WTC11 (cell line): ENCODE measurements around the gene SPOUT1. TPM values are rescaled to one million over a fixed set of nuclear protein-coding genes. Genes with fewer than 3 reads are reported as not detected.

Experiments
- ARID4B ChIP-seq: sonication (generic); formaldehyde crosslinking; IDR thresholded peaks from 2 replicates; pipeline ENCODE4 v1.8.0; 2023; ENCODE audit warnings: missing genetic modification reagents, mild to moderate bottlenecking, borderline replicate concordance
- ATF2 ChIP-seq: sonication (generic); formaldehyde crosslinking; IDR thresholded peaks from 2 replicates; pipeline ENCODE4 v1.8.1; 2022; ENCODE audit warnings: low read depth, missing genetic modification reagents, borderline replicate concordance
- CDX4 ChIP-seq: fragments of 250-450 bp; sonication (Bioruptor Pico); IDR thresholded peaks from 2 replicates; pipeline ENCODE4 v1.9.0; 2021; ENCODE audit warnings: moderate library complexity, mild to moderate bottlenecking, inconsistent platforms, borderline replicate concordance
- CREM ChIP-seq: sonication (generic); formaldehyde crosslinking; IDR thresholded peaks from 2 replicates; pipeline ENCODE4 v1.8.1; 2022; ENCODE audit warnings: mild to moderate bottlenecking, missing genetic modification reagents, moderate library complexity
- E2F1 ChIP-seq: sonication (generic); formaldehyde crosslinking; IDR thresholded peaks from 2 replicates; pipeline ENCODE4 v1.8.0; 2022; ENCODE audit warnings: mild to moderate bottlenecking, missing genetic modification reagents
- ESRRA ChIP-seq: sonication (generic); formaldehyde crosslinking; IDR thresholded peaks from 2 replicates; pipeline ENCODE4 v1.8.1; 2022; ENCODE audit warnings: mild to moderate bottlenecking, missing genetic modification reagents, borderline replicate concordance
- FOXK1 ChIP-seq: sonication (generic); formaldehyde crosslinking; IDR thresholded peaks from 2 replicates; pipeline ENCODE4 v1.8.0; 2022; ENCODE audit warnings: mild to moderate bottlenecking, moderate library complexity, missing genetic modification reagents
- FOXP4 ChIP-seq: sonication (generic); formaldehyde crosslinking; IDR thresholded peaks from 2 replicates; pipeline ENCODE4 v1.8.0; 2022; ENCODE audit warnings: mild to moderate bottlenecking, missing genetic modification reagents
- HMGA2 ChIP-seq: fragments of 250-450 bp; sonication (Bioruptor Pico); IDR thresholded peaks from 2 replicates; pipeline ENCODE4 v1.4.0; 2021; ENCODE audit warnings: mild to moderate bottlenecking, moderate library complexity
- MLX ChIP-seq: sonication (generic); formaldehyde crosslinking; IDR thresholded peaks from 2 replicates; pipeline ENCODE4 v1.8.1; 2023; ENCODE audit warnings: mild to moderate bottlenecking, missing genetic modification reagents, moderate library complexity
- MXD4 ChIP-seq: fragments of 250-450 bp; sonication (Bioruptor Pico); IDR thresholded peaks from 2 replicates; pipeline ENCODE4 v1.8.0; 2021; ENCODE audit warnings: mild to moderate bottlenecking, moderate library complexity, borderline replicate concordance
- NFE2L1 ChIP-seq: sonication (generic); formaldehyde crosslinking; IDR thresholded peaks from 2 replicates; pipeline ENCODE4 v1.8.1; 2023; ENCODE audit warnings: missing genetic modification reagents
- NR1H2 ChIP-seq: sonication (generic); formaldehyde crosslinking; IDR thresholded peaks from 2 replicates; pipeline ENCODE4 v1.9.0; 2021; ENCODE audit warnings: mild to moderate bottlenecking, moderate library complexity, missing genetic modification reagents
- RELA ChIP-seq: sonication (generic); formaldehyde crosslinking; IDR thresholded peaks from 2 replicates; pipeline ENCODE4 v1.8.1; 2022; ENCODE audit warnings: missing genetic modification reagents, mild to moderate bottlenecking, borderline replicate concordance
- RORB ChIP-seq: fragments of 250-450 bp; sonication (Bioruptor Pico); IDR thresholded peaks from 2 replicates; pipeline ENCODE4 v1.9.0; 2021; ENCODE audit warnings: mild to moderate bottlenecking
- STAT6 ChIP-seq: sonication (generic); formaldehyde crosslinking; conservative IDR thresholded peaks from 2 replicates; pipeline ENCODE4 v1.8.1; 2023; ENCODE audit warnings: mild to moderate bottlenecking, low read depth, missing genetic modification reagents, moderate library complexity
- TP53 ChIP-seq: sonication (generic); formaldehyde crosslinking; IDR thresholded peaks from 2 replicates; pipeline ENCODE4 v1.8.1; 2023; ENCODE audit warnings: mild to moderate bottlenecking, missing genetic modification reagents
- ZMAT4 ChIP-seq: fragments of 250-450 bp; sonication (Bioruptor Pico); IDR thresholded peaks from 2 replicates; pipeline ENCODE4 v1.9.0; 2021; ENCODE audit warnings: mild to moderate bottlenecking
- ZNF425 ChIP-seq: fragments of 250-450 bp; sonication (Bioruptor Pico); conservative IDR thresholded peaks from 2 replicates; pipeline ENCODE4 v1.9.0; 2021; ENCODE audit warnings: mild to moderate bottlenecking
- ZSCAN18 ChIP-seq: fragments of 250-450 bp; sonication (Bioruptor Pico); IDR thresholded peaks from 2 replicates; pipeline ENCODE4 v2.1.2; 2022; ENCODE audit warnings: mild to moderate bottlenecking, moderate library complexity
- total RNA-seq: library from RNA; stranded (reverse); gene quantifications from 3 replicates; pipeline ENCODE4 v1.2.3, GENCODE V29; 2021

SPOUT1 gene
- total RNA-seq, 1 experiment from 2014 or later = 79.3 TPM

GRCh38 chr9:128771745-128772519 is 57.7 kb downstream of the SPOUT1 start, which contains the start of gene ZER1 (continued):
- TF ChIP-seq ATF2 (no peak), NFE2L1 (CRISPR knock-in tag) (no peak), RORB (CRISPR knock-in tag) (no peak), ARID4B (CRISPR knock-in tag) (no peak; the same call in 1 of the 2 replicates), STAT6 (CRISPR knock-in tag) (no peak), TP53 (CRISPR knock-in tag) (no peak), E2F1 (no peak), MXD4 (CRISPR knock-in tag) (no peak), ZSCAN18 (CRISPR knock-in tag) (no peak), CDX4 (no peak), ESRRA (no peak), NR1H2 (no peak), ZNF425 (CRISPR knock-in tag) (no peak), MLX (CRISPR knock-in tag) (no peak), HMGA2 (CRISPR knock-in tag) (no peak), ZMAT4 (CRISPR knock-in tag) (no peak), FOXP4 (peak; percentile 49), FOXK1 (CRISPR knock-in tag) (peak; percentile 99), CREM (CRISPR knock-in tag) (peak; percentile 91), RELA (no peak)
